Dermis blood vessel endothelial cell (primary cell): Measurements from ENCODE around the gene ACTN3. TPM values are rescaled to one million over a fixed set of nuclear protein-coding genes. Genes with fewer than 3 reads are reported as not detected.
"Not testable (repeated sequence)": the region's sequence is repeated elsewhere in the genome, so short reads cannot be mapped to it uniquely, and the experiment has no call there.

Experiments used
- DNase-seq: peaks from one replicate; pipeline ENCODE4 v3.0.0; 2010
- total RNA-seq: library from RNA; depleted of rRNA; stranded (reverse); fragments of >200 nt; gene quantifications from 2 replicates; pipeline ENCODE4 v1.2.3, GENCODE V29; 2014

The ACTN3 gene
- total RNA-seq, 1 donor from 2014 or later: under 0.01 TPM

- DNase-seq: no peak
These were observed 56.4 kb downstream of the ACTN3 start for GRCh38 chr11:66603072-66603471.

- DNase-seq: no peak
These were observed 57.5 kb downstream of the ACTN3 start for GRCh38 chr11:66604155-66604554.

GRCh38 chr11:66606608-66607007 lies 59.9 kb downstream of the ACTN3 start:
- not testable (repeated sequence) for DNase-seq

- DNase-seq: no peak
These were observed 60.6 kb downstream of the ACTN3 start for GRCh38 chr11:66607126-66607834.

GRCh38 chr11:66609721-66610617 lies 63.3 kb downstream of the ACTN3 start:
- DNase-seq: no peak

GRCh38 chr11:66612458-66612857 lies 65.8 kb downstream of the ACTN3 start:
- no peak for DNase-seq

Other genes with a start within 250 kb of the ACTN3 start
- gene CD248, start 229.9 kb upstream of the ACTN3 start, total RNA-seq: 0.23 and 0.68 TPM in 2 replicates
- 4.8 and 6.7 TPM in 2 replicates for gene RIN1, start 210.5 kb upstream of the ACTN3 start, total RNA-seq
- gene BRMS1, start 201.8 kb upstream of the ACTN3 start, total RNA-seq: 65.7 and 71.8 TPM in 2 replicates
- gene B4GAT1, start 199.3 kb upstream of the ACTN3 start, total RNA-seq: 25.8 and 28.1 TPM in 2 replicates
- gene SLC29A2, start 175.1 kb upstream of the ACTN3 start, total RNA-seq: 1.2 and 2.3 TPM in 2 replicates
- not detected in 2 replicates for gene NPAS4, start 125.9 kb upstream of the ACTN3 start, total RNA-seq
- 40.7 and 61.1 TPM in 2 replicates for gene MRPL11, start 108.1 kb upstream of the ACTN3 start, total RNA-seq
- 3.7 and 4.9 TPM in 2 replicates for gene PELI3, start 80.0 kb upstream of the ACTN3 start, total RNA-seq
- 50.5 and 71.7 TPM in 2 replicates for gene DPP3, start 66.5 kb upstream of the ACTN3 start, total RNA-seq
- 28.6 and 36.8 TPM in 2 replicates for gene BBS1, start 36.3 kb upstream of the ACTN3 start, total RNA-seq
- 26.2 and 33.0 TPM in 2 replicates for gene ZDHHC24, start 855 bp upstream of the ACTN3 start, total RNA-seq
- gene CTSF, start 21.7 kb downstream of the ACTN3 start, total RNA-seq: 27.8 and 63.5 TPM in 2 replicates
- 0.17 and 0.28 TPM in 2 replicates for gene CCDC87, start 46.2 kb downstream of the ACTN3 start, total RNA-seq
- 27.2 and 33.5 TPM in 2 replicates for gene CCS, start 46.3 kb downstream of the ACTN3 start, total RNA-seq
- gene RBM14, start 69.7 kb downstream of the ACTN3 start, total RNA-seq: 29.3 and 44.7 TPM in 2 replicates
- gene RBM4, start 91.8 kb downstream of the ACTN3 start, total RNA-seq: 125 and 157 TPM in 2 replicates
- gene RBM4B, start 131.0 kb downstream of the ACTN3 start, total RNA-seq: 24.2 and 28.4 TPM in 2 replicates
- 36.8 and 50.4 TPM in 2 replicates for gene SPTBN2, start 182.3 kb downstream of the ACTN3 start, total RNA-seq